ENCODE results near the gene NHS. TPM values are rescaled to one million over a fixed set of nuclear protein-coding genes. Genes with fewer than 3 reads are reported as not detected.

Gene NHS
- total RNA-seq, 1 donor from 2014 or later, result 8.3 TPM

DNA sequence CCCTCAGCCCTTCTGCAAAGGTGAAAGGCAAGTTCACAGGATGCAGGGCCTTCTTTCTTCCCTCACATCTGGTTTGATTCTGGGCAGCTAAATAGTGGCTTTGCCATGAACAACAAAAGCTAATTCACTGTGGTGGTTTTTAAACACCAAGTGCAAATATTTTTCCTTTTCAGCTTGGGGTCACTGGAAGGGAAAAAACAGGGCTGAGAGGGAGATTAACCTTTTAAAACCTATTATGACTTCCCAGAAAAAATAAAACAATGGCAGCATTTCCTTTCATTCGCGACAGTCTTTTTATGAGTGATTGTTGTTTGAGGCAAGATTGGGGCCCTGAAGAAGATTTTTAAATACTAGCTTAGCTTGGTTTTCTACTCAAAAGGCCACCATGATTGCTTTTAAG, 258.5 kb downstream of the NHS start:
- Mint-ChIP-seq H3K4me3 (no peak overlapping the region), H3K36me3 (no peaks in the 10 kb centered on the region)
- TF ChIP-seq, protein P1, sequence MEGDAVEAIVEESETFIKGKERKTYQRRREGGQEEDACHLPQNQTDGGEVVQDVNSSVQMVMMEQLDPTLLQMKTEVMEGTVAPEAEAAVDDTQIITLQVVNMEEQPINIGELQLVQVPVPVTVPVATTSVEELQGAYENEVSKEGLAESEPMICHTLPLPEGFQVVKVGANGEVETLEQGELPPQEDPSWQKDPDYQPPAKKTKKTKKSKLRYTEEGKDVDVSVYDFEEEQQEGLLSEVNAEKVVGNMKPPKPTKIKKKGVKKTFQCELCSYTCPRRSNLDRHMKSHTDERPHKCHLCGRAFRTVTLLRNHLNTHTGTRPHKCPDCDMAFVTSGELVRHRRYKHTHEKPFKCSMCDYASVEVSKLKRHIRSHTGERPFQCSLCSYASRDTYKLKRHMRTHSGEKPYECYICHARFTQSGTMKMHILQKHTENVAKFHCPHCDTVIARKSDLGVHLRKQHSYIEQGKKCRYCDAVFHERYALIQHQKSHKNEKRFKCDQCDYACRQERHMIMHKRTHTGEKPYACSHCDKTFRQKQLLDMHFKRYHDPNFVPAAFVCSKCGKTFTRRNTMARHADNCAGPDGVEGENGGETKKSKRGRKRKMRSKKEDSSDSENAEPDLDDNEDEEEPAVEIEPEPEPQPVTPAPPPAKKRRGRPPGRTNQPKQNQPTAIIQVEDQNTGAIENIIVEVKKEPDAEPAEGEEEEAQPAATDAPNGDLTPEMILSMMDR (IDR thresholded peaks at IDR 0.05; ENCODE audit: unreplicated experiment), result no peak

DNA sequence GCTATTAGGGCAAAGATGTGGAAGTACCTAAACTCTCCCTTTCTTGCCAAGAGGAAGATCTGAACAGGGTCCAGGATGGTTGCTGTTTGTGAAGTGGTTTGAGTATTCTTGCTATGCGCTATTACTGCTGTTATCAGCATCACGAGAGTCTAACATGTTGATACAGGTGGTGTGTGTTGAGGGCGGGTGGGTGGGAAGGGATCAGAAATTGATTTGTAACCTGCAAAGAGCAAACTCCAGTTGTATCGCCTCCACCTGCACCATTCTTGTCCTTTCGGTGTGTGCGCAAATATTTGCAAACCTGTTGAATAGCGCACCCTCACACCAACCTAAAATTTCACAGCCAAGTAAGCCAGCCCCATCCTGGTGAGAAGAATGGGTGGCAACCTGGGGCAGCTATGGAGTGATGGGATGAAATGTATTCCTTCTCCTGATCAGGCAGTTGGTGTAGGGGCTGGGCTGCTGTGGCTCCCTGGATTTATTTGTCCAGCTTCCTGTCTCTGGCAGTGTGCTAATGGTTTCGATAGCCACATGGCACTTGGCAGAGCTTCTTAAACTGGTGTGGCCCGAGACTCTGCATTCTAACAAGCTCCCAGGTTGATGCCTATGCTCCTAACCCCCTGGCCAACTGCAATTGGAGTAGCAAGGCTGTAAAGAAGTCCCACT, 259.7 kb downstream of the NHS start:
- H3K9me3 Mint-ChIP-seq, result no peaks in the 10 kb centered on the region
- peaks cover 45% of the 10 kb centered on the region for H3K4me1 Mint-ChIP-seq
- H3K4me3 Mint-ChIP-seq, result peak overlapping the region; percentile 52
- H3K27me3 Mint-ChIP-seq (ENCODE audit: low read depth), result no peaks in the 10 kb centered on the region
- peak overlapping the region; percentile 23 for H3K27ac Mint-ChIP-seq
- TF ChIP-seq, protein P1 (IDR thresholded peaks at IDR 0.05; ENCODE audit: unreplicated experiment), result no peak
- no peaks in the 10 kb centered on the region for H3K36me3 Mint-ChIP-seq
- DNase-seq (ENCODE audit: low spot score in 2 of 2, unreplicated experiment in 2 of 2), result no peak

More for the DNA sequence above, 258.5 kb downstream of the NHS start:
- Mint-ChIP-seq H3K27me3 (ENCODE audit: low read depth) (no peaks in the 10 kb centered on the region), H3K27ac (peak overlapping the region; percentile 75), H3K4me1 (peaks cover 52% of the 10 kb centered on the region), H3K9me3 (no peaks in the 10 kb centered on the region)
- DNase-seq (ENCODE audit: low spot score in 2 of 2, unreplicated experiment in 2 of 2), result no peak

DNA sequence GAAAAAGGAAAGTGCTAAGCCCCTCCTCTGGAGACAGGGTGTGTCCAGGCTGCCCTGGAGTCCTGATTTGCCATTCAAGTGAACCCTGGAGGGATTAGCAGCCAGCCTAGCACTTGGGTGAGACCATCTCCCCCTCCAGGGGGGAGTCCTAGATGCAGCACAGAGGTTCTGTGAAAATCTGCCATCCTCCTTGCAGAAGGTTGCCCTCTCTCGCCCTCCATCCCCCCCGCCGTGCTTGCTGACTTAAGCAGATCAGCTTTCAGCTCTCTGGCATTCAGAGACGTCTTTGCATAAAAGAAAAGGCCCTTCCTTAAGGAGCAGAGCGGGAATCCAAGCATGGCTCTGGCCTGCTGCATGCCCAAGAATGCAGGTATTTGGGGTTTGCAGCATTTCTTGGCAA, 260.2 kb downstream of the NHS start:
- Mint-ChIP-seq H3K27ac (peak overlapping the region; percentile 14), H3K36me3 (no peaks in the 10 kb centered on the region), H3K9me3 (no peaks in the 10 kb centered on the region), H3K4me1 (peaks cover 44% of the 10 kb centered on the region), H3K27me3 (ENCODE audit: low read depth) (no peaks in the 10 kb centered on the region), H3K4me3 (peak overlapping the region; percentile 52)
- TF ChIP-seq, protein P1 (IDR thresholded peaks at IDR 0.05; ENCODE audit: unreplicated experiment), result no peak
- DNase-seq (ENCODE audit: low spot score in 2 of 2, unreplicated experiment in 2 of 2), result no peak

DNA sequence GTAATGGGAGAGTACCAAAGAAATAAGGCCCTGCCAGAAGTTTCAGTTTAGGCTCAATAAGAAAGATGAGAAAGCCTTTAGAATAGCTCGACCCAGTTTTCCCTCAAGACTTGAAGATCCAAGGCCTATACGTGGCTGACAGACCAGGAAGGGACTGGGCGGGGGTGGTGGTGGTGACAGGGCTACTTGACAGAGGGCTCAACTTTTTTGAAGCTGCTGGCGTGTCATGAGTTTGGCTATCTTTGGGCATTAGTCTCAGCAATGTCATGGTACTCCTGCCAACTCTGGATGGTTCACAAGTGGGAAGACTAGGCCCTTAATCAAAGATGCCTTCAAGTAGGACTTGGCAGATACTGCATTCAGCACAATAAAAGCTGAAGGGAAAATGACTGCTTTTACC, 262.2 kb downstream of the NHS start:
- Mint-ChIP-seq H3K9me3 (no peaks in the 10 kb centered on the region), H3K27me3 (ENCODE audit: low read depth) (no peaks in the 10 kb centered on the region), H3K4me1 (peaks cover 55% of the 10 kb centered on the region), H3K36me3 (no peaks in the 10 kb centered on the region), H3K27ac (no peak overlapping the region), H3K4me3 (no peak overlapping the region)
- TF ChIP-seq, protein P1 (IDR thresholded peaks at IDR 0.05; ENCODE audit: unreplicated experiment), result no peak
- DNase-seq (ENCODE audit: low spot score in 2 of 2, unreplicated experiment in 2 of 2), result no peak

DNA sequence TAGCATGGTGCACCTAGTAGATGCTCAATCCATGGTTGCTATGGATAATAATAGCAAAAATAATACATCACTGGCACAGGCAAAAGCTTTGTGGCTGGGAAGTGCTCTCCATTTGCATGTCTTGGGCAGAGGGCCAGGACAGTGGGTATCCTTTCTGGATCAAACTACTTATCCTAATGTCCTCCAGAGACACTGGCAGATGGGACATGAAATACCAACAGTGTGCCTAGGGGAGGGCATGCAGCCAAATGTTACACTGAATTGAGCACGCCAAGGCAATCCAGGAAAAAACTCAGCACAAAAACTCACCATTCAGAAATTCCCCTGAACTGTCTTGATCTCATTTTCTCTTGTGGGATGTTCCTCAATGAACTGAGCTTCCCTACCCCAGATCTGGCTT, 263.7 kb downstream of the NHS start:
- Mint-ChIP-seq H3K4me3 (no peak overlapping the region), H3K27ac (no peak overlapping the region), H3K9me3 (no peaks in the 10 kb centered on the region), H3K27me3 (ENCODE audit: low read depth) (no peaks in the 10 kb centered on the region), H3K36me3 (no peaks in the 10 kb centered on the region), H3K4me1 (peaks cover 49% of the 10 kb centered on the region)
- no peak for DNase-seq (ENCODE audit: low spot score in 2 of 2, unreplicated experiment in 2 of 2)
- TF ChIP-seq, protein P1 (IDR thresholded peaks at IDR 0.05; ENCODE audit: unreplicated experiment), result no peak

Data from mesothelial cell of epicardium (in vitro differentiated cells).